GM21786 (cell line): Measurements from ENCODE around the gene EPB41L3.

Source experiments
- ATAC-seq: cut with Tn5 transposase; IDR thresholded peaks from one replicate; pipeline ENCODE4 v1.9.1; 2021; ENCODE audit not compliant: unreplicated experiment

The EPB41L3 gene

DNA sequence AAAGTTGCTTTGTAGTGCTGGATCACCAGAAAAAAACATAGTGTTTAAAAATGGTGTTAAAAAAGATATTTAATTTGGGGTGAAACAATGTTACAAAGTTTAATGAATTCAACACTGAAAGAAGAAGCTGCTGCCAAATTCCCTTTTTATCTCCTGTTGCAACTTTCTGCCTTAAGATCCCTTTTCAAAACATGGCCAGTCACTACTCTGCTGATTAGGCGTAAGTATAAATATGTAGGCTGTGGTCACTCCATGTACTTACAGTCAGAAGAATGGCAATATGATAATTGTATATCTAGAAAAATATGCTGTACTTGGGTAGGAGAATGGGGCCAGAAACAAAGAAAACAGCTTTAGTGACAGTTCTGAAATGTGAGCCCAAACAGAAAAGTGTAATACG is 124.8 kb downstream of the EPB41L3 start:
- no peak for ATAC-seq

DNA sequence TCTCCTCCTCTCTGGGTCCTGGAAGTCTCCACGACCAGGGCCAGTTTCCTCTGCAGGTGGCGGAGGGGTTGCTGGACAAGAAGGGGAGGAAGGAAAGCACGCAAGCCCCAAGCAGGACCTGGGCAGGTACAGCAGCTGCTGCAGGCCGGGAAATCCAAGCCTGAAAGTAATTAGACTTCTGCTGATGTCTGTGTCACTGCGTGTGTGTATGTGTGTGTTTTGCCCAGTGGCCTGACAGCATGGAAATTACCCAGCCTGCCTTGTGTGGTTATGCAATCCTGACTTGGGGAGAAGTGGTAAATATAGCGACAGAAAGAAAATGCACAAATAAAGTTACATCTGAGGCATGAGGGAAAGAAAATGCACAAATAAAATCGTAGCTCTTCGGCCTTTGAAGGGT is 126.5 kb downstream of the EPB41L3 start:
- ATAC-seq: no peak

DNA sequence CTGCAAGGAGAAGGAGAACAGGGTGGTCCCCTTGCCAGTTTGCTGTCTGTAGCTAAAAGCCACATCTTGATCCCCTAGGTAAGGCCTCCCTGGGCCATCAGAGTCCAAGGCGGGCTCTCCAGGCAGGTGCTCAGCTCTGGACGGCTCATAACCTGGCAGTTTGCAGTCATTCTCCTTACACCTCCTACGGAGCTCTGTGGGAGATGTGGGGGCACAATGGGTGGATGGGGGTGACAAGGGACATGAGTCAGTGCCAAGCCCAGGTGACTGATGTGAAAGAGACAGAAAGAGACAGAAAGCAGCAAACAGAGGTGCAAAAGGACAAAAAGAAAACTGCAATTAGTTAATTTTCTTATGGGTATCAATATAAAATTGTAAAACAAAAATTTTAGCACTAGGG is 127.7 kb downstream of the EPB41L3 start:
- ATAC-seq: no peak

DNA sequence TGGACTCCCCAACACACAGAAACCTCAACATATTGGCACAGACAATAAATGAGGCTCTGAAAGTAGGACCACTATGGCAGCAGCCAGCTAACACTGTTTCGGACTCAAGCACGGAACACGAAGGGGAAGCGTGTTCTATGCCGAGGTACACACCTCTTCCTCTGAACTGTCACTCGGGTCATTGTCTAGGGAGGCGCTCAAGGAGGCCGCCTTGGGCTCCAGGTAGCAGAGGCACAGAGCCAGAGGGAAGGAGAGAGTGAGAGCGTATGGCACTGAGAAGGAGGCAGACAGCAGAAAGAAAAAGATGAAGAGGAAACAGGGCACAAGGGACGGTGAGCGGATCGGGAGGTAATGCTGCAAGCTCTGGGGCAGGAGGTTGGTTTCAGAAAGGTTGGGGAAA is 128.1 kb downstream of the EPB41L3 start:
- ATAC-seq: no peak

DNA sequence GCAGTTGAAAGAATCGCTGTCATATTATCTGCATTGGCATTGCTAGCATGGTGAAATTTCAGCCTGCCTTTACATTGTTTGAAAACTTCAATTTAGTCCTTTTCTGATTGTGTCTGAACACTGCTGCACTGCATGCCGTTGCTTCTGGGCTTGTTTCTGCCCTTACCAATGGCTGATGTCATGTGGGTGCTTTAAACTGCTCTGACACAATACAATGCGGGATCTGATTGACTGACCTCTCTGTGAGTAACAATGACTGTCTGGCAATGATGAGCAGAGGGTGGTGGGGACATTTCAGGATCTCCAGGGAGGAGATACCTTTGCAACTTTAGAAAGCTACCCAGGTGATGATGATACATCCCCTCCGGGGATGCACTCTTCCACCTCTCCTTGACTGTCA is 128.8 kb downstream of the EPB41L3 start:
- ATAC-seq: no peak

DNA sequence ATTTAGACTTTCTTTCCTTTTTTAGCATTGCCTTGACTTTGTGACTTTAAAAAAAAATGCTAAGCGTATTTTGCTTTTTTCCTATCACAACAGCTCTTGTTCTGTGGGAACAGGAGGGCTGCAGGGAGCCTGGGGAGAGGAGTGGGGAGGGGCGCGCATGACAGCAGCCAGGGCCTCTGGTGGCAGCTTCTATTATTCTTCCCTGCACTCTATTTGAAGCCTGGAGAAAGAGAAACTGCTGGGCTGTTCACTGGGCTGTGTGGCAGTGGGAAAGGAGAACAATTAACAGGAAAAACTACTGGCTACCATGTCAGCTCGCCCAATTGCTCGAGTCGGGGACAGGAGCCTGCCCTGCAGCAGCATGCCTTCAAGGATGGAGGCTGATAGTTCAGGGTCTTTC is 129.3 kb downstream of the EPB41L3 start:
- ATAC-seq: no peak

DNA sequence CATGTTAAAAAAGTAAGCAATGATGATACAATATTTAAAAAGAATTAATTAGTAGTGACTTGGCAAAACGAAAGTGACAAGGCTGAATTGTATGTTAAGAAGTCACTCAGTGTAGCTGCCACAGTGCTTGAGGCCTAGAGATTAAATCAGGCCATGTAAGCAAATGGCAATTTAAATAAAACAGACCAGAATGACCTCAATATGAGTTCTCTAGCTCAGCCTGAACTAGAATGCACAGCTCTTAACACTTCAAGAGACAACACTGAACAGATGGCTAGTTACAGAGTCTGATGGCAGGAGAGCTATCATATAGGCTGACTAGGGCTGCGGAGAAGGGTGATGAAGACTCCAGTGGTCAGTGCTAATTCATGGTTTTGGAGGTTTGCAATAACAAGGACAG is 130.3 kb downstream of the EPB41L3 start:
- ATAC-seq: no peak

DNA sequence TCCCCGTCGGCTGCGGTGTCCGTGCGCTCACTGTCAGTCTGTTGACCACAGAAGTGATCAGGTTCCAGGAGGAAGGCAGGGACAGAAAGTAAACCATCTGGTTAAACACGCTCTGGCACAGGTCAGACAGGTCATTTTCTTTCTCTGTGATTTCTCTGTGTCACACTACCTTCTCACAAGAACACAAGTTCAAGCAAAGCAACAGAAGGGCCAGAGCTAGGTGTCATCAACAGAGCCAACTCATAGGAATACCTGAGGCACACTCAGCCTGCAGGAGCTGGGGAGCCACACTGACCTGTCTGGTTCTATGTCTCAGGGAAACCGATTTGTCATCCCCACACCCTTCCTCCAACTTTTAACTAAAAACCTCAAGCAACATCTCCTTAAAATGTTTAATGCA is 133.2 kb downstream of the EPB41L3 start:
- no peak for ATAC-seq

DNA sequence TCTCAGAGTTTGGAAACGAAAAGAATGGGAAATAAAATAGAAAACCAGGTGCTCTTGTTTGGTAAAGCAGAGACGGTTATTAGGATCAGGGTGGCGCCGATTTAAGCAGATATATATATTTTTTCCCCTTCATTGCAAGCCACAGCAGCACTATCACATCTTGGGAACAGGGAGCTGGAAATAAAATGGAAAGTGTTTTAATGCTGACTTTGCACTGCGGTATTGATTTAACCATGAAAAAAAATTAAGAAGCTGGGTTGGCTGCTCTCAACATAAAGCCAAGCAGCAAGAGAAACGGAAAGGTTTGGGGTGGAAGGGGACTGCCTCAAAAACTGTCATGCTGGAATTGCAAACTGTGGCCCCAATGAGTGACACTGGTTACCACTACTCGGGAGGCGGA is 145.5 kb downstream of the EPB41L3 start:
- ATAC-seq: no peak

DNA sequence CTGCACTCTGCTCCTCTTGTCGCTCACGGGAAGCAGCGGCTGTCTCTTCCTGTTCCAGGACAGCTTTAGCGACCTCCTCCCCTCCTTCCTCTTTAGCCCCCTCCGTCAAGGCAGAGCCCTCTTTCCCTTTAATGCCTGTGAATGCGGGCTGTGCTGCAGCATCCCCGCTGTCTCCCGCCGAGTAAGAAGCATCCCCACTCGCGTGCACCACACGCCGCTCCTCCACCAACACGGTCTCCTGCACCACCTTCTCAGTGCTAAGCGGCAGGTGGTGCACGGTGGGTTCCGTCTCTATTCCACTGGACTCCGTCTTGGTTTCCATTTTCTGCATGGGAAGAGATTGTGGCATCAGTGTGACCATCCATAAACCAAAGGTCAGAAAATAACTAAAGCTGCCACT is 146.7 kb downstream of the EPB41L3 start:
- ATAC-seq: no peak

DNA sequence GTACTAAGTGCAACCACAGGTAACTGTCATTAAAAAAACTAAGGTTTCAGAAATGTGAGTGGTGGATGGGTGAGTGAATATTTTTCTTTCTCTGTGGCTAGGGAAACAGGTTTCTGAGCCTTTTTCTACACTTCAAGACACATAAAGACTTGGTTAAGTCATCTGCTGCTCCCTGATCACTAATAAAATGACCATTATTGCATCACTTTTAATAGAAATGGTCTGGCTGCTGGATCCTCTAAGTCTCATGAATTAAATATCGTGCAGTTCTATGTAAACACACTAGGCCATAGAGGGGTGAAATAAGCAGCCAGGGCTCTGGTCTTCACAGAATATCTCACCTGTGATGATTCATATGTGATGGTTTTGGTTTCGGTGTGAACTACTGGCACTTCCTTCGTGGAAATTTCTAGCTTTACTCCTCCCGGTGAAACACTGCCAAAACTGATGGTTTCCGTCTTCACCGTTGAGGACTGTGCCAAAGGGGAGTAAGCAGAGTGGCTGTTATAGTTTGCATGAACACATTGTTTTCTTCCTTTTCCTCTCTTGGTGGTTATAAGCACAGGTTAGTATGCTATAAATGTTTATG is 147.8 kb downstream of the EPB41L3 start:
- ATAC-seq: no peak

DNA sequence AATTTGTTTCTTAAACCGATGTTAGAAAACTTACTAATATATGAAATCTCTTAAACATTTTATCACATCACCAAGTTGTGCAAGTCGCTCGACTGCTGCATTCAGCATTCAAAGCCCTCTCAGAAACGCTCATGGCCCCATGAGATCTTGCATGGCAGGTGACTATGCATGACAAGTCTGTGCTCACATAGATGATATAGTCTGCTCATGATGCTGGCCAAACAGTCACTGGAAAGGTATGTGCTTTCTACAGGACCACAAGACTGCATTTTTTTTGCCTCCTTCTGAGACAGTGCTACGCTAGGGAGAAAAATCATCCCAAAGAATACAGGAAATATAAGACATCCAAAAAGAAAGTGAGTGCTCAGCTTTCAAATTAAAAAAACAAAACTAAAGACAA is 150.0 kb downstream of the EPB41L3 start:
- ATAC-seq: no peak

DNA sequence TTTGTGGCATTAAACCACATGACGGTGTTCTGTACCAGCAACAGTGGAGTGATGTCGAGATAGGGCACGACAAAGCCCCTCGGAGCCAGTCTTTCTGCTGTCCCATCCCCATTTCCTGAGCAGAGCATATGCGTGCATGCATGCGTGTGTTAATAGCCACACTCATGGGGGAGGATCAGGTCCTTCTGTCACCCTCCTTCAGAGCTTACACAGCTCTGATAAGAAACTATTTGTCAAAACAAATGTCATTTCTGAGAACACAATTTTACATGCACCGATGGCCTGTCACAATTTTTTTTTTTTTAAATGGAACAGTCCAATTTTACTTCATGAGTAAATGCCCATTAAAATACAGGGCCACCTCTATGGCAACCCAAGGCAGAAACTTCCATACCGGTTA is 152.4 kb downstream of the EPB41L3 start:
- no peak for ATAC-seq

DNA sequence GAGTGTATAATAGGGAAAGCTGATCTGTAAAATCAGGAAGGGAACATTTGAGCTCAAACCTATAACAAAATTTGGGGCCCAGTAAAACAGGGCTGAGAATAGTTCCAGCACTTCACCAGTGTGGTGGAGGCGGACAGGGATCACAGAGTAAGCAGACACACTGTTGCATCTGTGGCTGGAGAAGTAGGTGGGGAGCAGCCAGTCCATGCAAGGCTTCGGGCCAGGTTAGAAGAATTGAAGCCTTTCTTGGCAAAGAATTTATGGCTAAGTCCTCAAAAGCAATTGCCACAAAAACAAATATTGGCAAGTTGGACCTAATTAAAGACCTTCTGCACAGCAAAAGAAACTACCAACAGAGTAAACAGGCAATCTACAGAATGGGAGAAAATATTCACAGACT is 154.4 kb downstream of the EPB41L3 start:
- no peak for ATAC-seq

DNA sequence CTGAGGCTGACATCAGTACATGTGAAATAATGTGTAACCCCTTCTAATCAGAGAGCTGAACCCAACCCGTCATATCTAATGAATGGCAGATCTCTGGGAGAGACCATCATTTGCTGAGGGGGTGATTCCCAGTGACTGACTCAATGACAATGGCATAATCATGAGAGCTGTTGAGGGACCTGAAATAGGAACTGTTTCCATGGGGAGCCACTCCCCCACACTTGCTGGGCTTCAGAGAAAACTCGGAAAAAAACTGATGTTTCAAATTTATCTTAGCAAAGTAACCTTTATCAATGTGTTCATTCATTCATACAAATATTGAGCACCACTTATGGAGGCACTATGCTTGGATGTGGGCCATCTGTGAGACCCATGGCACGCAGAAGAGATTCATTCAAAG is 154.9 kb downstream of the EPB41L3 start:
- ATAC-seq: no peak

DNA sequence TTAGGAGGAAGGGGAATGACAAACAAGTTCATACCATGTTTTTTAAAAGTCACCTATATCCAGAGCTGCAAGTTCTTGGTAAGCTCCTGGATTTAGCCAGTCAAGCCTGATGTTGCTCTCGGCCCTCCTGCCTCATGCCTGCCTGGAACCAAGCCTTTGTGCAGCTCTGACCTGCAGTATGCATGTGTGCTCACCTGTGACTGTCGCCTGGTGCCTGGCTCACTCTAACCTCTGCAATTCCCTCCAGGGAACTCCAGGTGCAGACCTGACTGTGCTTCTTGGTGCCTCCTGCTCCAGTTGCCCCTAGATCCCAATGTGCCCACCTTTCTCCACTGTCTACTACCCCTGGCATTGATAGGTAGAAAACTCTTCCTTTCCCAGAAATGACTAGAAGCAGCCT is 163.2 kb downstream of the EPB41L3 start:
- no peak for ATAC-seq

DNA sequence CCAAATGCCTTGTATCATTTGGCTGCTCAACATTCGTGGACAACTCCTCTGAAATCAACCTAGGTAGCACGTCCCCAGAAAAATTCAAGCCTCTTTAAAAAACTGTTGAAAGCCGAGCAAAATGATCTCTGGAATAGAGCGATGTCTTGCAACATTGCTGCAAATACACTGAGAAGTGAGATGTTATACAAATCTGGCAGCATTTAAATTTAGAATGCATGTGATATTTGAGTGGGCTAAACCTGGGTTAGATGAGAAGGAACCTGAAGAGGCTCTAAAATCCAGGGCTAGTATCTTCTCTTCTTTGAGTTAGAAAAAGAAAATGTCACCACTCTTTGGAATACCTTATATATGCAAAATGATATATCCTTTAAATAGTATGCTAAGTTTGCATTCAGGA is 166.8 kb downstream of the EPB41L3 start:
- no peak for ATAC-seq

DNA sequence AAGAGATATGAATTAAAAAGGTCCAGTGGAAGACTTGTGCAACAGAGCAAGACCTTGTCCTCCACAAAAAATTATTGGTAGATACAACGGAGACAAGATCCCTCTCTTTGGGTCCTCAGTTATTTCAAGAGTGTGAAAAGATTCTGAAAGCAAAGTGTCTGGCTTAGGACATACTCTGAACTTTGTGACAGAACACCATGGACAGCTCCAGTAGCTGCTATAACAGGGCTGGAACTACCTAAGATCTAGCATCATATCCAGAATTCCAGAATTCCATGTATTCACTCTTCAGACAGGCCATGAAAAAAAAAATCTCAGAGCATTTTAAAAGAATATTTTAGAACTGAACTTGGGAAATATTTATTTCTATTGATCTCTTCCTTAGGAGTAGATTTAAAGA is 173.5 kb downstream of the EPB41L3 start:
- ATAC-seq: no peak

DNA sequence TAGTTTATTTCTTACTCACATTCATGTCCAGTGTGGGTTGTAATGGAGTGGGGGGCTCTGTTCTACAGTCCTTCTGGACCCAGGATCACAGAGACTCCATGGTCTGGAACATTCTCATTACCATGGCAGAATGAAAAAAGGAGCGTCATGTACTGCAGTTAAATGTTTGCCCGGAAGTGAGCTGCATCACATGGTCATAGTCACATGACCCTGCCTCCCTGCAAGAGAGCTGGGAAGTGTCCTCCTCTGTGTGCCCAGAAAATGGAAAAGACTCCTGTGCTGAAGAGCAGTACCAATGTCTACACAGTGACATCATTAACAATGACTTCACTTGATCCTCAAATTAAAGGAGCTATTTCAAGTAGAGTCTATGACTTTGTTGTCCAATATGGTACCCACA is 174.3 kb downstream of the EPB41L3 start:
- no peak for ATAC-seq

DNA sequence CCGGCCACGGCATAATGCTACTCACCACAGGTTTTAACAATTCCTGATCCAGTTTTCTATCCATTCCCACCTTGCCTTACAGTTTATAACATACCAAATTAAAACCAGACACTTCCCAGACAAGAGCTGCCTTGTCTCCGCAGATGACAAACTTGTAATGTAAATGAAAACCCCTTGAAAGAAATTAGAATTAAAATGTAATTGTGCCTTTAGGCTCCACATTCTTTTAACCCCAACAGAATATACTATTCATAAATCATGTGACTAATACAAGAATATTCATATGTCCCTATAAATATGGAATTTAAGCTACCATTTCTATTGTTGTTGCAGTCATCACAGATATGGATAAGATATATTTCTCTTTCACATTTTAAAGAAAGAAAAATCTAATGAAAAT is 178.4 kb downstream of the EPB41L3 start:
- no peak for ATAC-seq

DNA sequence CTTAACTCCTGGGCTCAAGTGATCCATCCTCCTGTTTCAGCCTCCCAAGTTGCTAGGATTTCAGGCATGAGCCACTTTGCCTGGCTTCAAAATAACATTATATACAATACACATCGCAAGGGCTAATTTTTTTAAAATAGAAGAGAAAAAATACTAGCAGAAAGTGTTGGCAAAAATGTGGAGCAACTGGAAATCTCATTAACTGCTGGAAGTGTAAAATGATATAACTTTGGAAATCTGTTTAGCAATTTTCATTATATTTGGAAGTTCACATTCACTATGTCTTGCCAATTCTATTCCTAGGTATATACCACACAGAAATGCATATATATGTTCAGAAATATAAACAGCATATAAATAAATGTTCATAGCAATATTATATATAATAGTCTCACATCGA is 193.2 kb downstream of the EPB41L3 start:
- ATAC-seq: no peak
